ENCODE results near the gene MVB12B.

DNA sequence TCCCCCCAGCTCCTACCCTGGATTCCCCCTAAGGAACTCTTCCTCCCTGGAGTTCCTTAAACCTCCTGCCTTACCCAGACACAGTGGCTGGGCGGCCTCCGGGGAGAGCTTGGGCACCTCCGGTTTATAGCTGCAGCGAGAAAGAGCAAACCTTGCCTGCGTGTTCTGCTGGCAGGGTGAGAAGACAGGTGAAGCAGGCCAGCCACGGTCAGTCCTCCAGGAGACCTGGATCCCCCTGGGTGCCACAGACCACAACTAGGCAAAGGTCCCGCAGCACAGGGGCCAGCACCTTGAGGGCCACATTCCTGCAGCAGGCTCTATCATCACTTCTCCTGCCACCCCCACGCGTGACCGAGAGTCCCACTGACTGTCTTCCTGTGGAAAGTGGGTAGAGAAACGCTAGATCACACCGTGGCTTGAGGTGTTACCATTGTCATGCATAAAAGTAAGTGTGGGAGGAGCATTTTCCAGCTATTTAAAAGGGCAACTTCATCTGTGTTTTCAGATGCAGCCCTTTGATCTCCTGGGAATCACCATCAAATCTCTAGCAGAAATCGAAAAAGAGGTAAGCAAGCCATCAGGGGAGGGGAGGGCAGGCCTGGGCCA, 156.9 kb downstream of the MVB12B start:
- TF ChIP-seq, protein P1, sequence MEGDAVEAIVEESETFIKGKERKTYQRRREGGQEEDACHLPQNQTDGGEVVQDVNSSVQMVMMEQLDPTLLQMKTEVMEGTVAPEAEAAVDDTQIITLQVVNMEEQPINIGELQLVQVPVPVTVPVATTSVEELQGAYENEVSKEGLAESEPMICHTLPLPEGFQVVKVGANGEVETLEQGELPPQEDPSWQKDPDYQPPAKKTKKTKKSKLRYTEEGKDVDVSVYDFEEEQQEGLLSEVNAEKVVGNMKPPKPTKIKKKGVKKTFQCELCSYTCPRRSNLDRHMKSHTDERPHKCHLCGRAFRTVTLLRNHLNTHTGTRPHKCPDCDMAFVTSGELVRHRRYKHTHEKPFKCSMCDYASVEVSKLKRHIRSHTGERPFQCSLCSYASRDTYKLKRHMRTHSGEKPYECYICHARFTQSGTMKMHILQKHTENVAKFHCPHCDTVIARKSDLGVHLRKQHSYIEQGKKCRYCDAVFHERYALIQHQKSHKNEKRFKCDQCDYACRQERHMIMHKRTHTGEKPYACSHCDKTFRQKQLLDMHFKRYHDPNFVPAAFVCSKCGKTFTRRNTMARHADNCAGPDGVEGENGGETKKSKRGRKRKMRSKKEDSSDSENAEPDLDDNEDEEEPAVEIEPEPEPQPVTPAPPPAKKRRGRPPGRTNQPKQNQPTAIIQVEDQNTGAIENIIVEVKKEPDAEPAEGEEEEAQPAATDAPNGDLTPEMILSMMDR (IDR thresholded peaks at IDR 0.05): no peak
- TF ChIP-seq POLR2AphosphoS5 (IDR thresholded peaks at IDR 0.05; ENCODE audit: low read depth, low read length): no peak
